HUES6 (cell line): Measurements from ENCODE around the gene UBASH3B.

ENCODE experiments used
- H3K27ac ChIP-seq: 2 replicates; pipeline ENCODE4 v1.7.0; 2013; ENCODE audit warnings: low read depth, mild to moderate bottlenecking, low read length, inconsistent platforms
- H3K27me3 ChIP-seq: 2 replicates; pipeline ENCODE4 v1.6.1; 2013; ENCODE audit warnings: low read length; ENCODE audit not compliant: control insufficient read depth, insufficient read depth
- H3K36me3 ChIP-seq: 2 replicates; pipeline ENCODE4 v1.6.1; 2013; ENCODE audit warnings: low read length; ENCODE audit not compliant: control insufficient read depth, insufficient read depth
- H3K4me1 ChIP-seq: 2 replicates; pipeline ENCODE4 v1.6.1; 2013; ENCODE audit warnings: low read length; ENCODE audit not compliant: control insufficient read depth, insufficient read depth
- H3K4me3 ChIP-seq: 2 replicates; pipeline ENCODE4 v1.5.1; 2013; ENCODE audit warnings: low read depth, low read length
- H3K9ac ChIP-seq: one replicate; pipeline ENCODE4 v1.6.1; 2013; ENCODE audit warnings: mild to moderate bottlenecking, low read length
- H3K9me3 ChIP-seq: 2 replicates; pipeline ENCODE4 v1.6.1; 2013; ENCODE audit warnings: low read depth, low read length; ENCODE audit not compliant: control insufficient read depth, insufficient read depth

UBASH3B gene

DNA sequence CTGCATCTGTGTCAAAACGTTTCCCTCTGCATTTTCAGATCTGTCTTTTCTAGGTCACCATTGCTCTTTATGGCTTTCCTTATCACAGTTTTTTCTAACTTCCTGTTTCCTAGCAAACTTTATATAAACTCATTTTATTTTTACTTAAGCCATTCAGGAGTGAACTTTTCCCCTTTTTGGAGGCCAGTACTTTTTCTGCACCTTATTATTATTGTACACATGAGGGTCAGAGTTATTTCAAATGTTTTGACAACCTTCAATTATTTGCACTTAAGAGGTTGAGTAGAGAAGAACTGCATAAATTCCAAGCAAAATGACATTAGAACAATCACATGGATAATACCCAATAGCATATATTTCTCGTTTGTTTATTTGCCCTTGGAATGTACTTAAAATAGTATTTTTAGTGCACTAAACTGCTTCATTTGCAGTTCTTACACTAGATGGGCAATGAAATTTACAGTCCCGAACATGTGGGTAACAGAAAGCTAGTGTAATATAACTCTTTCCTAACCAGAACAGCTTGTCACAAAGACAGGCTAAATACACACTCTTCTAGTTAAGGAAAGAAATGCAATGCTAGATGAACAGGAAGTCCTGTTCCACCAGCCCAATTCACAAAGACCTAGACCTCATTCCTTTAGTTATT, 79.5 kb downstream of the UBASH3B start:
- H3K36me3 ChIP-seq, result no peaks in the 10 kb centered on the region
- H3K27ac ChIP-seq, result no peak overlapping the region
- H3K9ac ChIP-seq, result no peak overlapping the region
- H3K4me3 ChIP-seq, result no peak overlapping the region
- peaks cover 19% of the 10 kb centered on the region for H3K4me1 ChIP-seq
- H3K27me3 ChIP-seq, result no peaks in the 10 kb centered on the region
- no peaks in the 10 kb centered on the region for H3K9me3 ChIP-seq

DNA sequence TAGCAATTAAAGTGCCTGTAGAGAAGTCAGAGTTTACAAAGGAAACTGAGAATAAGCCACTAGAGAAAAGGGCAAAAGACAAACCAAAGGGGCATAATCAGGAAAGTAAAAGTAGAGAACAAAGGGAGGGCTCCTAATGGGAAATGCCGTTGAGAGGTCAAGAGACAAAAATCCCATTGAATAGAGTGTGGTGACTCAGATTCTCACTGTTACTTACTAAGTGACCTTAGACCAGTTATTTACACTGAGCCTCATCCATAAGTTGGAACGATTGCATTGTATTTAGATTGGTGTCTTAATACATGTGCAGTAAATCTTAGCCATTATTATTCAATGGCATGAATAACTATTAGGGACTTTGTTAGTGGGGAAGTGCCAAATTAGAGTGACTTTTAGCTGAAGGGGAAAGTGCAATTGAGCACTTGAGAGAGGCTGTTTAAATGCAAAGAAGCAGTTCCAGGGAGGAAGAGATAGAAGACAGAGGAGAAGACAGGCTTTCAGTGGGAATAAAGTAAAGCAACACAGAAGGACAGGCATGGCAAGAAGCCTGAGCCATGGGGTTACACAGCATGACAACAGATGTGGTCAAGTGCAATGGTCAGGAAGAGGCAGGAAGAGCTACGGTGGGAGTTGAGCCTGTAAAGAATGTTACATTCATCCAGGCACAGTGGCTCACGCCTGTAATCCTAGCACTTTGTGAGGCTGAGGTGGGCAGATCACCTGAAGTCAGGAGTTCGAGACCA, 82.6 kb downstream of the UBASH3B start:
- Histone ChIP-seq H3K4me1 (peaks cover 26% of the 10 kb centered on the region; the same call in 1 of the 2 replicates), H3K9ac (no peak overlapping the region), H3K4me3 (no peak overlapping the region), H3K36me3 (no peaks in the 10 kb centered on the region), H3K27me3 (no peaks in the 10 kb centered on the region), H3K27ac (no peak overlapping the region), H3K9me3 (no peaks in the 10 kb centered on the region)

DNA sequence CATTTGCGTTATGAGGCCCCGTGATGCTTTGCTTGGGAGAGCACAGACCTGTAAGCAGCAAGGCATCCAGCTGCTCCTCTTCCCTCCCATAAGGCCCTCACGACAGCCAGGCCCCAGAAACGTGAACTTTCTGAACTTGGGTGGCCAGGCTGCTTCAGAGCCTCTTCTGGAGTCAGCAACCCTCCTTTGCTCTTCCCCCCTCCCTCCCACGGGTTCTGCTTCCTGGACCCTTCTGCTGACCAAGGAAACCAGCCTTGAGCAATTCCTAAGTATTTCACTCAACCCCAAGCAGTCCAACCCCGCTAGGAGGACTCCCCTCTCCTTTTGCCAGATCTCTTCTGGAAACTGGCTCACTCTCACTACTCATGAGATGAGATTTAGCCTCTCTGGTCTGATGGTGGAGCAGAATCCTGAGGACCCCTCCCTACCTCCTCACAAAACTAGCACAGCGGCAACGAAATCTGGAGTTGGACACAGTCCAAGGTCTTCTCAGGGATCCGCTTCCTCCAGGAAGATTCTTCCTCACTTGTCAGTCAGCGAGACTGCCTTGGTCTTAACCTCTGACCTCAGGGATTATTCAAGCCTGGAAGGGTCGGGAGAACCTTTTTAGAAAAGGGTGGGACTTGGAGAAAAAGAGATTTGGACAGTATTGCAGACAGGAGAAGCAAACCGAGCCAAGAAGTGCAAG, 86.2 kb downstream of the UBASH3B start:
- no peak overlapping the region for H3K27ac ChIP-seq
- H3K9ac ChIP-seq, result no peak overlapping the region
- H3K4me1 ChIP-seq, result peaks cover 31% of the 10 kb centered on the region; the same call in 1 of the 2 replicates
- H3K4me3 ChIP-seq, result no peak overlapping the region
- H3K36me3 ChIP-seq, result no peaks in the 10 kb centered on the region
- no peaks in the 10 kb centered on the region for H3K9me3 ChIP-seq
- no peaks in the 10 kb centered on the region for H3K27me3 ChIP-seq

DNA sequence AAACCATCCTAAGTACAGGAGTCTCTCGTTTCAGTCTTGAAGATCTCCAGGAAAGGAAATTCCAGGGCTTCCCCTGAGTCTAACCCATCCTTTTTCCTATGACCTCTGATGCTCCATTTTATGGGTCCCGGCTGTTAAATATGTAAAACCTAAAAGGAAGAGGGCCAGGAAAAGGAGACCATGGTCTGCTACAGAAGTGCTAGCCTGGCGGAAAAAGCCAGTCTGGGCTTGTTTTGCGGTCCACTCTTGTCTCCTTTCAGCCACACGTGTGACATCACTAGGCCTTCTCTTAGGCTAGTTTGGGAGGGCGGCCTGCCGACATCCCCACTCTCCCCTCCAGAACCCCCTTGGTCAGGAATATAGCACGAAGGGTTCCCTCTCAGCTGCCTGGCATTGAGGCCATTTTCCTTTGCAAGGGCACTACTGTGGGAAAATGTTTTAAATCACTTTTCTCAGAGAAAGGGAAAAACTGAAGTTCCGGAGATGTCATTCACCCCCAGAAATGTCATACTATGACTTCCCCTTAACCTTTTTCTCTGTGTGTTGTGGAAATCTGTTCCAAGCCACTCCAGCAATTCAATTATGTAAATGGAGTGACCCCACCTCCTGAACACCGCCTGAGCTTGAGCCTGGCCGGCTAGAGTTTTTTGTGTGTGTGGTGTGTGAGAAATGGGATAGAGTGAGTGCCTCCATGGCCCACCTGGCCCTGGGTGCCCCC, 86.9 kb downstream of the UBASH3B start:
- no peak overlapping the region for H3K27ac ChIP-seq
- H3K27me3 ChIP-seq, result no peaks in the 10 kb centered on the region
- peaks cover 31% of the 10 kb centered on the region; the same call in 1 of the 2 replicates for H3K4me1 ChIP-seq
- H3K36me3 ChIP-seq, result no peaks in the 10 kb centered on the region
- H3K9ac ChIP-seq, result no peak overlapping the region
- H3K9me3 ChIP-seq, result no peaks in the 10 kb centered on the region
- H3K4me3 ChIP-seq, result no peak overlapping the region

DNA sequence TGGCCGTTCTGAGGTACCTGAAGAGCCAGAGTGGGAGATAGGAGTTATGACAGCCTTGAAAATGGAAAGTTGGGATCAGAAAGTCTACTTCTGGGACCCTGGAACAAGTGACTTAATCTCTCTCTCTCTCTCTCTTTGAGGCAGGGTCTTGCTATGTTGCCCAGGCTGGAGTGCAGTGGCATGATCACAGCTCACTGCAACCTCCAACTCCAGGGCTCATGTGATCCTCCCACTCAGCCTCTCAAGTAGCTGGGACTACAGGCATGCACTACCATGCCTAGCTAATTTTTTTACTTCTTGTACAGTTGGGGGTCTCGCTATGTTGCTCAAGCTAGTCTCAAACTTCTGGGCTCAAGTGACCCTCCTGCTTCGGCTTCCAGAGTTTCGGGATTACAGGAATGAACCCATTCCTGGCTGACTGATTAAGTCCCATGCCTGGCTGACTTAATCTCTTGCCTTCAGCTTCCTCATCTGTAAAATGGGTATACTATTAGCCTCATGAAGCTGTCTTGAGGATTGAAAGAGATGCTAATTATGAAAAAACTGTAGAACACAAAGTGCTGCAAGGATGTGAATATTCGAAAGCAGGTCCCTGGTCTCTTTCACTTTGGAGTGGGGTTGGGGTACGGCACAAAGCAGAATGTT, 87.7 kb downstream of the UBASH3B start:
- Histone ChIP-seq H3K4me3 (no peak overlapping the region), H3K4me1 (peaks cover 24% of the 10 kb centered on the region; the same call in 1 of the 2 replicates), H3K9ac (no peak overlapping the region), H3K36me3 (no peaks in the 10 kb centered on the region), H3K9me3 (no peaks in the 10 kb centered on the region), H3K27ac (no peak overlapping the region), H3K27me3 (no peaks in the 10 kb centered on the region)

DNA sequence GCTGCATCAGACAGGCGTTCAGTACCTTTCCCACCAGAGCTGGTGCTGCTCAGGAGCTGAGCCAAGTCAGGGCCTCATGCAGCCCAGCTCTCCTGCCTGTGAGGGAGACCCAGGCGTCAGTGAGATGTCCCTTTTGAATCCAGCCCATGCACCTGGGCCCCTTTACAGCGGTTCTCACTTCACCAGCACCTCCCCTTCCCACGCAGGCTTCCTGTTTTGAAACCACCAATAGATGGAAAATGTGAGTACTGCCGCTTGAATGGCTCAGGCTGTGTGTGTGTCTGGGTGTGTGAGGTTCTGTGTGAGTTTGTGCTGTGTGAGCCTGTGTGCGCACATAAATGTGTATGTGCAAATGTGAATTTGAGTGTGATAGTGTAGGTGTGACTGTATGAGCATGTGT, 88.4 kb downstream of the UBASH3B start:
- H3K4me3 ChIP-seq, result no peak overlapping the region
- peaks cover 22% of the 10 kb centered on the region; the same call in 1 of the 2 replicates for H3K4me1 ChIP-seq
- H3K9me3 ChIP-seq, result no peaks in the 10 kb centered on the region
- no peaks in the 10 kb centered on the region for H3K27me3 ChIP-seq
- no peaks in the 10 kb centered on the region for H3K36me3 ChIP-seq
- no peak overlapping the region for H3K27ac ChIP-seq
- H3K9ac ChIP-seq, result no peak overlapping the region

DNA sequence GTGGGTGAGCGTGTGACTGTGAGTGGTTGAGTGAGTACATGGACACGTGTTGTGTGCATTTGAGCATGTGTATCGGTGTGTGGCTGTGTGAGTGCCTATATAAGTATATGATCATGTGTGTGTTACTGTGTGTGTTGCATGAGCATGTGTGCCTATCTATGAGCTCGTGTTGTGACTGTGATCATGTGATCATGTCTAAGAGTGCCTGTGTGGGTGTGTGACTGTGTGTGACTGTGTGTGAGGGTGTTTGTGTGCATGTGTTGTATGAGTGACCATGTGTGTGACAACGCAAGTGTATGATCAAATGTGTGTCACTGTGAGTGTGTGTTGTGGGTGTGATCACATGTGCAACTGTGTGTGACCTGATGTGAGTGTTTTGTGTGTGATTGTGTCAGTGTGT, 88.8 kb downstream of the UBASH3B start:
- H3K36me3 ChIP-seq, result no peaks in the 10 kb centered on the region
- H3K9me3 ChIP-seq, result no peaks in the 10 kb centered on the region
- H3K27me3 ChIP-seq, result no peaks in the 10 kb centered on the region
- no peak overlapping the region for H3K4me3 ChIP-seq
- H3K4me1 ChIP-seq, result peaks cover 22% of the 10 kb centered on the region; the same call in 1 of the 2 replicates
- no peak overlapping the region for H3K9ac ChIP-seq
- no peak overlapping the region for H3K27ac ChIP-seq

DNA sequence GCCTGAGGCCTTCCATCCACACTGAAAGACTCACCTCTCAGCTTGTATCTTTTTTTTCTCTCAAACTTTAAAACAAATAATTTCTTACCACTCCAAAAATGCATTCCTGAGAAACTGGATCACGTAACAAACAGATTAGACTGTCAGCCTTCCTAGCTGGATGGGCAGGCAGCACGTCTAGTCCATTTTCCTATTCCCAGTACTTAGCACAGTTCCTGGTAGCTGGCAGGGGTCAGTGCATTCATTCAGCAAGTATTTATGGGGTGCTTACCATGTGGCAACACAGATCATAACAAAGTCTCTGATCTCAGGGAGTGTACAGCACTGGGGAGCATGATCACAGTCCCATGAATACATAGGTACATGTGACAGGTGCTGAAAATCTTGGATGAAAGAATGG, 89.6 kb downstream of the UBASH3B start:
- no peak overlapping the region for H3K4me3 ChIP-seq
- H3K9me3 ChIP-seq, result no peaks in the 10 kb centered on the region
- H3K27me3 ChIP-seq, result no peaks in the 10 kb centered on the region
- H3K4me1 ChIP-seq, result peaks cover 22% of the 10 kb centered on the region; the same call in 1 of the 2 replicates
- H3K36me3 ChIP-seq, result no peaks in the 10 kb centered on the region
- no peak overlapping the region for H3K27ac ChIP-seq
- no peak overlapping the region for H3K9ac ChIP-seq

DNA sequence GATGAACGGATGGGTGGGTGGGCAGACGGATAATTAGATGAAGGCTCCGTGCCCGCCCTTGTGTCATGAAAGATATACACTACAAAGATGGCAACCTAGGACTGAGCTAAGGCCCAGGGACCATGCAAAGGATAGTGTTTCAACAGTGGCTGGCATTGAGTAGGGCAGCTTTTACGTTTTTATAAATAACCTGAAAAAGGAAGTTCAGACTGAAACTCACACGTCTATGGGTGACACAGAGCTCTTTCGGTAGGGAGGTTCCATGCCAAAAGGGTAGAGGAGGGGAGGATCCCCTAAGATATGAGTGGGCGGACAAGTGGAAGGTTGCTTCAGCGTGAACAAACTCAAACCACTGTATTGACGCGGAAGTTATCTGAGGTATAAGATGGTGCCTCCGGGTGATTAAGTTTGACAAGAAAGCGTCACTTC, 90.5 kb downstream of the UBASH3B start:
- no peaks in the 10 kb centered on the region for H3K27me3 ChIP-seq
- no peak overlapping the region for H3K4me3 ChIP-seq
- H3K9me3 ChIP-seq, result no peaks in the 10 kb centered on the region
- no peak overlapping the region for H3K27ac ChIP-seq
- H3K4me1 ChIP-seq, result peaks cover 22% of the 10 kb centered on the region; the same call in 1 of the 2 replicates
- no peaks in the 10 kb centered on the region for H3K36me3 ChIP-seq
- no peak overlapping the region for H3K9ac ChIP-seq

DNA sequence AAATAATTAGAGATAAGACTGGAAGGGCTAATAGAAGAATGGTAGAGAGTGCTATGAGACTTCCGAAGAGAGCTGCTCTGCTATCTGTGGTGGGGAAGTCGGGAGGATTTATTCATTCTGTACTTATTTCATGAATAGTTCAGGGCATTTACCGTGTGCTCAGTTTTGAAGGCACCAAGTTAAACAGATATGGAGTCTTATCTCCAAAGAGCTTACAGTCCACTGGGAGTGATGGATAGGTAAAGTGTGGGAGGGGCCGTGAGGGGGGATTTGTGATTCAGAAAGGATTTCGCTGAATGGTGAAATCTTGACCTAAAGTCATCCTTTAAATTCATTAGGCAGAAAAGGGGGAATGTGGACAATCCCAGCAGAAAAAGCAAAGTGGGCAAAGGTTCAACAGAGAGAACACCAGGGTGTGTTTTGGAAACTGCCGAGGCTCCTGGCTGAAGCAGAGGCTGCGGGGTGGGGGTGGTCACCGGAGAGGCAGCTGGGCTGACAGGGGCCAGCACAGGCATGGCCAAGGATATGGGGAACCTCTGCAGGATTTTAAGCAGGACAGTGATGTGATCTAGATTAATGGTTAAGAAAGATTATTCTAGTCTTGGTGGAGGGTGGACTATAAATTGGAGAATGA, 91.2 kb downstream of the UBASH3B start:
- Histone ChIP-seq H3K27ac (no peak overlapping the region), H3K4me1 (peaks cover 17% of the 10 kb centered on the region; the same call in 1 of the 2 replicates), H3K4me3 (no peak overlapping the region), H3K36me3 (no peaks in the 10 kb centered on the region), H3K9ac (no peak overlapping the region), H3K9me3 (no peaks in the 10 kb centered on the region), H3K27me3 (no peaks in the 10 kb centered on the region)
